Measurements from ENCODE around the gene CCR5AS.
"Not testable (repeated sequence)": the region's sequence is repeated elsewhere in the genome, so short reads cannot be mapped to it uniquely, and the experiment has no call there.

Gene CCR5AS

GRCh38 chr3:46438831-46439230, 32.0 kb upstream of the CCR5AS start:
- no peaks in the 10 kb centered on the region for H3K36me3 ChIP-seq (ENCODE audit: control insufficient read depth in 1 of 2, insufficient read depth in 2 of 2, low read depth in 1 of 2, low read length in 2 of 2)
- no peak overlapping the region for H3K14ac ChIP-seq (ENCODE audit: low read length in 2 of 2)
- no peak overlapping the region for H3K4me2 ChIP-seq (ENCODE audit: low read length, poor library complexity, severe bottlenecking)
- no peak overlapping the region for H2BK120ac ChIP-seq (ENCODE audit: low read depth, low read length)
- DNase-seq = no peak
- 90% methylated on average over 3 of the region's 3 CpGs for WGBS
- H3K79me1 ChIP-seq (replicated peaks; ENCODE audit: low read length, poor library complexity, severe bottlenecking) = no peaks in the 10 kb centered on the region
- no peaks in the 10 kb centered on the region for H3K4me1 ChIP-seq (ENCODE audit: control insufficient read depth, insufficient read depth, low read depth, low read length)
- H3K4ac ChIP-seq (ENCODE audit: low read depth in 1 of 2, low read length in 2 of 2) = no peak overlapping the region
- H3K23ac ChIP-seq (ENCODE audit: low read length in 2 of 2) = no peak overlapping the region
- no peak overlapping the region for H2AFZ ChIP-seq (ENCODE audit: low read depth, low read length)
- no peak overlapping the region for H4K91ac ChIP-seq (ENCODE audit: low read length)
- H4K8ac ChIP-seq (ENCODE audit: low read length) = no peak overlapping the region
- H3K4me3 ChIP-seq (ENCODE audit: insufficient read depth in 1 of 2, low read depth in 1 of 2, low read length in 2 of 2) = no peak overlapping the region
- peaks cover 30 to 39% of the 10 kb centered on the region in 2 experiments for H3K27me3 ChIP-seq (ENCODE audit: control insufficient read depth in 1 of 2, insufficient read depth in 1 of 2, low read length in 2 of 2)
- peaks cover 3% of the 10 kb centered on the region for H3K9me3 ChIP-seq (ENCODE audit: control insufficient read depth, low read length)
- no peak overlapping the region for H3K18ac ChIP-seq (ENCODE audit: low read depth in 1 of 2, low read length in 2 of 2)
- H3K9ac ChIP-seq (ENCODE audit: low read length) = no peak overlapping the region
- no peak overlapping the region for H2BK5ac ChIP-seq (ENCODE audit: low read depth, low read length, poor library complexity, severe bottlenecking)
- no peak overlapping the region for H2BK15ac ChIP-seq (ENCODE audit: low read depth, poor library complexity, severe bottlenecking)
- no peak overlapping the region for H3K27ac ChIP-seq (ENCODE audit: low read length, poor library complexity, severe bottlenecking)
- no peak overlapping the region for H2BK12ac ChIP-seq (ENCODE audit: low read length in 2 of 2)
- H2AK5ac ChIP-seq (ENCODE audit: low read length, severe bottlenecking) = no peak overlapping the region

- peaks cover 26 to 28% of the 10 kb centered on the region in 2 experiments for H3K27me3 ChIP-seq (ENCODE audit: control insufficient read depth in 1 of 2, insufficient read depth in 1 of 2, low read length in 2 of 2)
- H2BK120ac ChIP-seq (ENCODE audit: low read depth, low read length) = no peak overlapping the region
- no peak overlapping the region for H4K91ac ChIP-seq (ENCODE audit: low read length)
- H3K9ac ChIP-seq (ENCODE audit: low read length) = no peak overlapping the region
- H3K4me1 ChIP-seq (ENCODE audit: control insufficient read depth, insufficient read depth, low read depth, low read length) = no peaks in the 10 kb centered on the region
- H3K79me1 ChIP-seq (replicated peaks; ENCODE audit: low read length, poor library complexity, severe bottlenecking) = no peaks in the 10 kb centered on the region
- H3K18ac ChIP-seq (ENCODE audit: low read depth in 1 of 2, low read length in 2 of 2) = no peak overlapping the region
- 86% methylated on average over 3 of the region's 3 CpGs for WGBS
- H3K4ac ChIP-seq (ENCODE audit: low read depth in 1 of 2, low read length in 2 of 2) = no peak overlapping the region
- H3K36me3 ChIP-seq (ENCODE audit: control insufficient read depth in 1 of 2, insufficient read depth in 2 of 2, low read depth in 1 of 2, low read length in 2 of 2) = no peaks in the 10 kb centered on the region
- H2BK15ac ChIP-seq (ENCODE audit: low read depth, poor library complexity, severe bottlenecking) = no peak overlapping the region
- DNase-seq = no peak
- no peak overlapping the region for H3K27ac ChIP-seq (ENCODE audit: low read length, poor library complexity, severe bottlenecking)
- no peak overlapping the region for H3K4me3 ChIP-seq (ENCODE audit: insufficient read depth in 1 of 2, low read depth in 1 of 2, low read length in 2 of 2)
- no peak overlapping the region for H3K23ac ChIP-seq (ENCODE audit: low read length in 2 of 2)
- no peaks in the 10 kb centered on the region for H3K9me3 ChIP-seq (ENCODE audit: control insufficient read depth, low read length)
- no peak overlapping the region for H2BK5ac ChIP-seq (ENCODE audit: low read depth, low read length, poor library complexity, severe bottlenecking)
- no peak overlapping the region for H2AFZ ChIP-seq (ENCODE audit: low read depth, low read length)
- H4K8ac ChIP-seq (ENCODE audit: low read length) = no peak overlapping the region
- H2BK12ac ChIP-seq (ENCODE audit: low read length in 2 of 2) = no peak overlapping the region
- H3K4me2 ChIP-seq (ENCODE audit: low read length, poor library complexity, severe bottlenecking) = no peak overlapping the region
- H3K14ac ChIP-seq (ENCODE audit: low read length in 2 of 2) = no peak overlapping the region
- no peak overlapping the region for H2AK5ac ChIP-seq (ENCODE audit: low read length, severe bottlenecking)
Observed at GRCh38 chr3:46435081-46435726, 28.3 kb upstream of the CCR5AS start.

GRCh38 chr3:46433841-46434240, 27.0 kb upstream of the CCR5AS start:
- Histone ChIP-seq H3K36me3 (ENCODE audit: control insufficient read depth in 1 of 2, insufficient read depth in 2 of 2, low read depth in 1 of 2, low read length in 2 of 2) (no peaks in the 10 kb centered on the region), H2BK120ac (ENCODE audit: low read depth, low read length) (no peak overlapping the region), H2AFZ (ENCODE audit: low read depth, low read length) (no peak overlapping the region), H3K4me2 (ENCODE audit: low read length, poor library complexity, severe bottlenecking) (no peak overlapping the region), H3K23ac (ENCODE audit: low read length in 2 of 2) (no peak overlapping the region), H3K4me1 (ENCODE audit: control insufficient read depth, insufficient read depth, low read depth, low read length) (no peaks in the 10 kb centered on the region), H4K8ac (ENCODE audit: low read length) (no peak overlapping the region), H3K9ac (ENCODE audit: low read length) (no peak overlapping the region), H2AK5ac (ENCODE audit: low read length, severe bottlenecking) (no peak overlapping the region), H3K18ac (ENCODE audit: low read depth in 1 of 2, low read length in 2 of 2) (no peak overlapping the region), H2BK15ac (ENCODE audit: low read depth, poor library complexity, severe bottlenecking) (no peak overlapping the region), H2BK12ac (ENCODE audit: low read length in 2 of 2) (no peak overlapping the region), H3K79me1 (replicated peaks; ENCODE audit: low read length, poor library complexity, severe bottlenecking) (no peaks in the 10 kb centered on the region), H3K4me3 (ENCODE audit: insufficient read depth in 1 of 2, low read depth in 1 of 2, low read length in 2 of 2) (no peak overlapping the region), H2BK5ac (ENCODE audit: low read depth, low read length, poor library complexity, severe bottlenecking) (no peak overlapping the region), H3K27me3 (ENCODE audit: control insufficient read depth in 1 of 2, insufficient read depth in 1 of 2, low read length in 2 of 2) (peaks cover 17 to 27% of the 10 kb centered on the region in 2 experiments), H3K9me3 (ENCODE audit: control insufficient read depth, low read length) (no peaks in the 10 kb centered on the region), H3K4ac (ENCODE audit: low read depth in 1 of 2, low read length in 2 of 2) (no peak overlapping the region), H4K91ac (ENCODE audit: low read length) (no peak overlapping the region), H3K27ac (ENCODE audit: low read length, poor library complexity, severe bottlenecking) (no peak overlapping the region), H3K14ac (ENCODE audit: low read length in 2 of 2) (no peak overlapping the region)
- WGBS = no CpG with 5 or more reads among the region's 1 CpG
- no peak for DNase-seq

GRCh38 chr3:46433118-46433517, 26.3 kb upstream of the CCR5AS start:
- not testable (repeated sequence) for H3K36me3 ChIP-seq (ENCODE audit: control insufficient read depth in 1 of 2, insufficient read depth in 2 of 2, low read depth in 1 of 2, low read length in 2 of 2); H3K4me1 ChIP-seq (ENCODE audit: control insufficient read depth, insufficient read depth, low read depth, low read length); H2AK5ac ChIP-seq (ENCODE audit: low read length, severe bottlenecking); H4K91ac ChIP-seq (ENCODE audit: low read length); H3K9ac ChIP-seq (ENCODE audit: low read length); H3K4ac ChIP-seq (ENCODE audit: low read depth in 1 of 2, low read length in 2 of 2); H2BK120ac ChIP-seq (ENCODE audit: low read depth, low read length); H4K8ac ChIP-seq (ENCODE audit: low read length); H3K4me2 ChIP-seq (ENCODE audit: low read length, poor library complexity, severe bottlenecking); H2BK5ac ChIP-seq (ENCODE audit: low read depth, low read length, poor library complexity, severe bottlenecking); H3K9me3 ChIP-seq (ENCODE audit: control insufficient read depth, low read length); H3K4me3 ChIP-seq (ENCODE audit: insufficient read depth in 1 of 2, low read depth in 1 of 2, low read length in 2 of 2); H3K27ac ChIP-seq (ENCODE audit: low read length, poor library complexity, severe bottlenecking); H2AFZ ChIP-seq (ENCODE audit: low read depth, low read length); H3K79me1 ChIP-seq (replicated peaks; ENCODE audit: low read length, poor library complexity, severe bottlenecking); H2BK12ac ChIP-seq (ENCODE audit: low read length in 2 of 2); H2BK15ac ChIP-seq (ENCODE audit: low read depth, poor library complexity, severe bottlenecking); DNase-seq; H3K23ac ChIP-seq (ENCODE audit: low read length in 2 of 2)
- H3K14ac ChIP-seq (ENCODE audit: low read length in 2 of 2) = peak overlapping the region in 1 of 2 experiments; percentile 17
- peak overlapping the region in 1 of 2 experiments; percentile 7 for H3K18ac ChIP-seq (ENCODE audit: low read depth in 1 of 2, low read length in 2 of 2)
- peaks cover 17 to 27% of the 10 kb centered on the region in 2 experiments for H3K27me3 ChIP-seq (ENCODE audit: control insufficient read depth in 1 of 2, insufficient read depth in 1 of 2, low read length in 2 of 2)
- 46% methylated on average over 4 of the region's 4 CpGs for WGBS
